ENCODE measurements around the gene INTS11.
"Not testable (repeated sequence)": the region's sequence is repeated elsewhere in the genome, so short reads cannot be mapped to it uniquely, and the experiment has no call there.

INTS11 gene

DNA sequence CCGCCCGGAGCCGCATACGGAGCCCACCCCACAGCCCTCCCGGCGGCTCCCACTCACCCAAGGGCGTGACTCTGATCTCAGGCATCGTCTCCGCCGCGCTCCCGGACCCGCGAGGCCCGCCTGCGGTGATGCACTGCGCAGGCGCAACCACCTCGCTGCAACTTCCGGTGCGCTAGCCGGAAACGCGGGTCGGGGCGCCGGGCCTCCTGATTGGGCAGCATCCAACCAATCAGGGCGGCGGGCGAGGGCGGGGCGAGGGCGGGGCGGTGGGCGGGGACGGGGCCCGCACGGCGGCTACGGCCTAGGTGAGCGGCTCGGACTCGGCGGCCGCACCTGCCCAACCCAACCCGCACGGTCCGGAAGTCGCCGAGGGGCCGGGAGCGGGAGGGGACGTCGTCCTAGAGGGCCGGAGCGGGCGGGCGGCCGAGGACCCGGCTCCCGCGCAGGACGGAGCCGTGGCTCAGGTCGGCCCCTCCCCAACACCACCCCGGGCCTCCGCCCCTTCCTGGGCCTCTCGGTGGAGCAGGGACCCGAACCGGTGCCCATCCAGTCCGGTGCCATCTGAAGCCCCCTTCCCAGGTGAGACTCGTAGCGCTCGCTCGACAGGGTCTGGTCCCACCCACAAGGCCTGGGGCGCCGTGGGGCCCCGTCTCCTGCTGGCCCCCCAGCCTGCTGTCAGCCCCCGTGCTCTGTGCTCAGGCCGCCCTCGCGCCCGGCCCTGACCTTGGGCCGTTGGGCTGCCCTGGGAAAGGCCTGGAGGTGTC lies at the start of gene INTS11, which contains the start of gene CPTP:
Gene INTS11, minus strand, starts transcription at position 137 of the 764 bp plus-strand sequence. Its CDS starts 52 bp downstream, at position 85.
Gene CPTP, plus strand, starts transcription at position 279 of the 764 bp plus-strand sequence. CDS start 2,109 bp downstream, outside the sequence.
- DNase-seq (ENCODE audit: low read depth in 2 of 3, low spot score in 2 of 3), result peak; percentile 90 to 96 (median 96)

DNA sequence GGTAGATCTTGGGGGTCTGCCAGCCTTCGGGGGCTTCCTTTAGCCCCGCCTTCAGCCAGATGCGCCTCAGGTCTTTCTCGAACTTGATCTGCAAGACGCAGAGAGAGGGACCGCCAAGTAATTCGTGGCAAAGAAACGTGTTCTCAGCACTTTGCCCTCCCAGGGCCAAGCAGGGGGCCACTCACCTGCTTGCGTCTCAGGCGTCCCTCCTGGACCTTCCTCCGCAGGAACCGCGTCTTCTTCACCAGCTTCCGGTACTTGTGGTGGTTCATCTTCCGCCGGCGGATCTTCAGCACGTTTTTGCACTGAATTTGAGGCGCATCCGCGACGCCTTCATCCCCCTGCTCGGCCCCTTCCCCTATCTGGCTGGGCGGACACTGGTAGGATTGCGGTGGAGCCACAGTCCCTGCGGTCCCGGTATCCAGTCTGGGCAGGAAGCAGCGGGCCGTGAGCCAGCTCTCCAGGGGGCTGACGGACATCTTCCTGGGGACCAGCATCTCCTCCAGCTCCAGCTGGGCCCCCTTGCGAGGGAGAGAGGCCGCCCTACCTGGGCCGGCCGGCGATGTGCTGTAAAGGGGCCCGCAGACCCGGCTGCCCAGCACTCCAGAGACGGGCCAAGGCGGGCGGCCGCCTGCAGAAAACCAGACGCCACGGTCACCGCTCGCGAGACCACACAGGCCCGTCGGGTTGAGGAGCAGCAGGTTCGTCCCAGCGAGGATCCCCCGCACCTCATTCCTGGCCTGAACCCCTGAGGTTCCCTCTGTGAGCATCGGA lies 49.5 kb upstream of the INTS11 start:
- no peak for DNase-seq (ENCODE audit: low read depth in 2 of 3, low spot score in 2 of 3)

DNA sequence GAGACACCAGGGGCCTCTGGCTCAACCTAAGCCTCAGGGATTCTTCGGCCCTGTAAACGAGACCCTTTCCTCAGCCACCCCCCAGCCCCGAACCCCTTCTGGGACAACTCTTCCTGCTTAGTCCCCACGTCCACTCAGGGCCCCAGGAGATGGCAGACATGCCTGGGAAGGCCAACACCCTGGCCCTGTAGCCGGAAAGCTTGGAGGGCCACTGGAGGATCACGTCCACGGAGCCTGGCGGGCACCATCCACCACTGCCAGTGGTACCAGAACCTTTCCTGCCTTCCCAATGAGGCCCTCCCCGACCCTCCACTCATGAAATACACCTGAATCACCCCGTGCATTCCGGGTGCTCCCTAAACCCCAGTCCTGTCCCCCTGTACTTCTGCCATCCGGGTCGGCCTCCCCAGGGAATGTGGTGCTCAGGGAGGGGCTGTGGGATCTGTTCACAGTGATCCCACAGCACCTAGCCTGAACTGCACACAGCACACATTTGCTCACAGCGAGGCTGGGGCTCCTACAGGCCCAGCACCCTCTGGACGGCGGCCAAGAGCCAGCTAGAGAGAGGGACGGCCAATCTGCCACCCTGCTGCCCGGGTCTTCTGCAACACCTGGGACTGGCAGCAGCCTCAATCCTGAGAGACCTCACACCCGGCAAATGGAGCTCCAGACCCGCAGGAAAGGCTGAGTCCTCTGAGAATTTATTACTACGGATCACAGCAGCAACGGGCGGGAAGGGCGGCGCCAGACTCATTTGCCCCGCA lies 48.8 kb upstream of the INTS11 start:
- DNase-seq (ENCODE audit: low read depth in 2 of 3, low spot score in 2 of 3), result no peak

DNA sequence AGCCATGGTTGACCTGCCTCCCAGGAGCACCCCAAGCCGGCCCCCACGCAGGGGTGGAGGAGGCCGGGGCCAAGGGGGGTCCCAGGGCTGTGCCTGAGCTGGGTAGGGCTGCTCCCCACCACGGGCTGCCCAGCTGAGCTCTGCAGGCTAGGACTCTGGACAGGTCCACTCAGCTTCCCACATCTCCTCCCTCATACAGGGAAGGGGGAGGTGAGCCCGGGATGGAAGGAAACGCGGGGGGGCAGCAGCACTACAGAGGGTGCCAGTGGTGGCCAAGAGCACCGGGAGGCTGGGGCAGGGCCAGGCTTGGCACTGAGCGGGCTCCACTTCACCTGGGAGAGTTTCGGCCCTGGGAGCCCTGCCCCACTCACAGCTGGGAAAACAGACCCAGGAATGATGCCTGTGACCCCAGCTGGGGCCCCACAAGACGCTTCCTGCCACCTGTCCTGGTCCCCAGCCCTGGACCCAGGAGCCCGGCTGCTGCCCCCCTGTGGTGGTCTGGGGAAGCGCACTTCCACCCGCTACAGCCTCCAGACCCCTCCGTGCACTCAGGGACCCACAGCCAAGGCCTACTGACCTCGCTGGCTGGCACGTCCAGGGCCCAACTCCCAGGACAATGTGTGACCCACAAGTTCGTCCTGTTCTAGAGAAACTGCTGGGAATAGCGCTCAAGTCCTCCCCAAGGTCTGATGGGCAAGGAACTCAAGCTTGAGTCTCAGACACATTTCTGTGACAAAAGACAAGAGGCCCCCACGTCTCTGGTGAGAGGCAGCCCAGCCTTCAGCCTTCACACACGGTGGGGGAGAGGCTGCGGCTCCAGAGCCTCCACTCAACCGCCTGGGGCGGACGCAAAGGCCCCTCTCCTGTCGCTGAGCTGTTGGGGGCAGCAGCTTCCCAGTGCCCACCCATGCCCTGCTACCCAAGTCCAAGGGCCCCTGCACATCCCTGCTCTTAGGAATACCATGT lies 47.6 kb upstream of the INTS11 start:
- DNase-seq (ENCODE audit: low read depth in 2 of 3, low spot score in 2 of 3), result peak; percentile 54 to 84 (median 81)

DNA sequence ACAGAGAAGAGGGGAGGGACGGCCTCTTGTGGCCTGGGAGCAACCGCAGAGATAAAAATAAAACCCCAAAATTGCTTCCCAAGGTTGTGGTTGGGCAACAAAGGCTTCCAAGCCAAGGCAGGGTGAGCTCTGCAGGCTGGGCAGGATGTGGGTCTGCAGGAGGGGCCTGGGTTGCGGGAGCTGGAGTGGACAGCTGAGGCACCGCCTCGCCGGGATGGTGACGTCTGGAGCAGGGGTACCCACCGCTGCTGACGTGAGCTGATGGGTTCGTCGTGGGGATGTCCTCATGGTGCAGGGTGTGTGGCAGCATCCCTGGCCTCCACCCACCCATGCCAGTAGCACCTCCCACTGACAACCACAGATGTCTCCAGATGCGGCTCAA lies 46.9 kb upstream of the INTS11 start:
- DNase-seq (ENCODE audit: low read depth in 2 of 3, low spot score in 2 of 3), result no peak

DNA sequence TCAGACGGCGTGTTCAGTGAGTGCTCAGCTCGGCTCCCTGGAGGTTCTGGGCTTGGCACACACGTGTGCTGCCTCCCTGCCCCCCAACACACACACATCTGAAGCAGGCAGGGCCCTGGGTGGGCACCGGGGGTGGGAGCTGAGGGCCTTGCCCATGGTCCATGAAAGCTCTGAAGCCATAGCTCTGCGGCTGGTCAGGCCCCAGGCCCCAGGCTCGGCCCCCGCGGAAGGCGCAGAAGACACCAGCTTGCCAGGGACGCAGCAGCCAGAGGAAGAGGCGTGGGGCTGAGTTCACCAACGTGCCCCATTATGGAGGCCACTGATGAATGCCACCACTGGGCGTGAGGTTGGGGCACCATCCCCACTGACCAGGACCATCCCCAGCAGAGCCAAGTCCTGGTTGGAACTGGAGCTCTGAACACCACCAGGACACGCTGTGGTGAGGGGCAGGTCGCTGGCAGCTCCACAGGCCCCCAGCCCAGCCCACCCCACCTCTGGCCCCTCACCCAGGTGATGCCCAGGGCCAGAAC lies 46.4 kb upstream of the INTS11 start:
- no peak for DNase-seq (ENCODE audit: low read depth in 2 of 3, low spot score in 2 of 3)

DNA sequence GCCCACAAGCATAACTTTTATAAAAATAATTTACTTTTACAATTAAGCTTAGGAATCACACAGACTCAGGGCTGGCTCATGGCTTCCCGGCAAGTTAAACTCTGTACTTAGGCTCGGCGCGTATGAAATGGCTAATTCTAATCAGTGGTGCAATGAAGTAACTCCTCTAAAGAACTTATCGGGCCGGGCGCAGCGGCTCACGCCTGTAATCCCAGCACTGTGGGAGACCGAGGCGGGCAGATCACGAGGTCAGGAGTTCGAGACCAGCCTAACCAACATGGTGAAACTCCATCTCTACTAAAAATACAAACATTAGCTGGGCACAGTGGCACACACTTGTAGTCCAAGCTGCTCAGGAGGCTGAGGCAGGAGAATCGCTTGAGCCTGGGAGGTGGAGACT lies 45.6 kb upstream of the INTS11 start:
- not testable (repeated sequence) for DNase-seq (ENCODE audit: low read depth in 2 of 3, low spot score in 2 of 3)

DNA sequence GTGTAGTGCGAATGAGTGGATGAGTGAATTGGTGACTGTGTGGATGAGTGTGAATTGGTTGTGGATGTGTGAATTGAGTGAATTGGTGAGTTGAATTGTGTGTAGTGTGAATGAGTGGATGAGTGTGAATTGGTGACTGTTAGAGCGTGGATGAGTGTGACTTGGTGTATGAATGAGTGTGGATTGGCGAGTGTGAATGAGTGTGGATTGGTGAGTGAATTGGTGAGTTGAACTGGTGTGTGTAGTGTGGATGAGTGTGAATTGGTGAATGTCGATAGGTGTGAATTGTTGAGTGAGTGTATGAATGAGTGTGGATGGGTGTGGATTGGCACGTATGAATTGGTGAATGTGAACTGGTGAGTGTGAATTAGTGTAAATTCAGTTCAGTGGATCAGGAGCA lies 42.9 kb upstream of the INTS11 start:
- DNase-seq (ENCODE audit: low read depth in 2 of 3, low spot score in 2 of 3), result no peak

DNA sequence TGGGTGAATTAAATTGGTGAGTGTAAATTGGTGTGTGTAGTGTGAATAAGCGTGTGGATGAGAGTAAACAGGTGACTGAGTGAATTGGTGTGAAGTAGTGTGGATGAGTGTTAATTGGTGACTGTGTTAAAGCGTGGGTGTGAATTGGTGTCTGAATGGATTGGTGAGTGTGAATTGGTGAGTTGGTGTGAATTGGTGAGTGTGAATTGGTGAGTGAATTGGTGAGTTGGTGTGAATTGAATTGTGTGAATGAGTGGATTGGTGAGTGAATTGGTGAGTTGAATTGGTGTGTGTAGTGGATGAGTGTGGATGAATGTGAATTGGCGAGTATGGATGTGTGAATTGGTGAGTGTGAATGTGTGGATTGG lies 42.2 kb upstream of the INTS11 start:
- DNase-seq (ENCODE audit: low read depth in 2 of 3, low spot score in 2 of 3), result no peak

DNA sequence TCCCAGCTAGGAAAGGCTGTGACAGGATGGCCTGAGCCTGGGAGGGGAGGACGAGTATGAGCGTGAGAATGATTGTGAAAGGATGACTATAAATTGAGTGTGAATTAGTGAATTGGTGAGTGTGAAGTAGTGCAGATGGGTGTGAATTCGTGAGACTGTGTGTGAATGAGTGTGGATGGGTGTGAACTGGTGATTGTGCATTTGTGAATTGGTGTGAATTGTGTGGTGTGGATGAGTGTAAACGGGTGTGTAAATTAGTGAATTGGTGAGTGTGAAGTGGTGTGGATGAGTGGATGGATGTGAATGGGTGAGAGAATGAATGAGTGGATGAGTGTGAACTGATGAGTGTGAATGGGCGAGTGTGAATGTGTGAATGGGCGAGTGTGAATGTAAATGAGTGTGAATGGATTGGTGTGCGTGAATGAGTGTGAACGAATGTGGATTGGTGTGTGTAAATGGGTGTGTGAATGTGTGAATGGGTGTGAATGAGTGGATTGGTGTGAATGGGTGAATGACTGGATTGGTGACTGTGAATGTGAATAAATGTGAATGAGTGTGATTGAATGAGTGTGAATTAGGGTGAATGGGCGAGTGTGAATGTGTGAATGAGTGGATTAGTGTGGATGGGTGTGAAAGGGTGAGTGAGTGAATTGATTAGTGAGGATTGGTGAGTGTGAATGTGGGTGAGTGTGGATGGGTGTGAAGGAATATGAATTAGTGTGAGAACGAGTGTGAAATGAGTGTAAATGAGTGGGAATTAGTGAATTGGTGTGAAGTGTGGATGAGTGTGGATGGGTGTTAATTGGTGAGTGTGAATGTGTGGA lies 41.6 kb upstream of the INTS11 start:
- DNase-seq (ENCODE audit: low read depth in 2 of 3, low spot score in 2 of 3), result no peak

DNA sequence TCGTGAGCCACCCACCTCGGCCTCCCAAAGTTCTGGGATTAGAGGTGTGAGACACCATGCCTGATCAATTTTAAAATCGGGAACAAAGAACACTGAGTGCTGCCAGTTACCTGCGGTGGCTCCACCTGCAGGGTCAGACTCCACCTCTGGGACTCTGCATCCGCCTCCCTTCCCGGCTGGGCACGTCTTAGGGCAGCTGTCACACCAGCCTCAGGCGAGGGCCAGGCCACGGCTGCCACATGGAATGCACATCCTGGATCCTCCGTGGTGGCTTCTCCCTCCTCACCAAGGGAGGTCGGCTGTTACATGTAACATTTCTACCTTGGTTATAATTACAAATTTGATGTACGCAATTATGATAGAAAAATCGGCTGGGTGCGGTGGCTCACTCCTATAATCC lies 39.8 kb upstream of the INTS11 start:
- DNase-seq (ENCODE audit: low read depth in 2 of 3, low spot score in 2 of 3), result no peak

DNA sequence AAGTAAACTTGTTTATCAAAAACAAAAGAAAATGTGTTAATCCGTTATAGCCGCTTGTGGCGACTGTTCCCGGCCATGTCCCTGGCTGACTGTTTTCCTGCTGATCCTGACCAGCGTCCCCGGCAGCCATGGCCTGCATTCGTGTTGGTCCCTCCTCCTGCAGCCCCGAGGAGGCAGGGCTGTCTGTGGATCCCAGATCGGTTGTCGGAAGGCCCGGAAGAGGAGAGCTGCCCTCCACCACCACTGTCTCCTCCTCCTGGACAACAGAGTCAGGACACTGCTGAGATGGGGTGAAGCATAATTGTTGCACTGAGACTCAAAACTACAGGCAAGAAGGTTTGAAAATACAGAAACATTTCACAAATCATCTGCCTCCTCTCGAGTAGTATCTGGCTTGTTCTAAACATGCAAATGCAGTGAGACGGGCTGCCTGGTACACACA lies 37.5 kb upstream of the INTS11 start:
- no peak for DNase-seq (ENCODE audit: low read depth in 2 of 3, low spot score in 2 of 3)

DNA sequence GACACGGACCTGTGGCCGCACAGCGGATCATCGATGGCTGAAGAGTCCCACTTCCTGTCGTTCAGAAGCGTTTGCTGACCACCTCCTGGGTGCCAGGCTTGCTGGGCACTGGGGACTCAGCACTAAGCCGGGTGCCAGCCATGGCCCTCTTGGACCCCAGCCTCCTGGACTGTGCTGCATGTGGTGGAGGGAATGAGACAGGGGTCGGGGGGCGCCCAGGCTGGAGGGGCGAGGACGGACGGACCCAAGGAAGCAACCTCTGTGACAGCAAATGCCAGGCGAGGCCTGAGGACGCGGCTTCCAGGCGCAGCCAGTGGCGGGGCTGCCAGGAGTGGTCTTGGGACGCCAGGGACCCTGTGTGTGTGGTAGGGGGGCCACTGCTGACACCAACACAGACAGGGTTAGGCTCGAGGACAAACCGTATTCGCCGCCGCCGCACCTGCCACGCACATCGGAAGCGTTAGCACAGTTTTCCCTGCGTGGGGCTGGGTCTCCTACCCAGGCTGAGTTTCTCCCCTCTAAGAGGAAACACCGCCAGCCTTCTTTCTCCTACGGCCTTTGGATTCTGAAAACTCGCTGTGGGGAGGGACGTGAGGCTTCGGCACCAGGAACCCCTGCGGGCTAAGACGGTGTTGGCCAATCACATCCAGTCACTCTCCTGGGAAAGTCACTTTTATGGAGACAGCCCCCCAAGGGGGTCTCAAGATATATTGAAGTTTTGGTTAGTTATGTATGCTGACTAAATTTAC lies 36.9 kb upstream of the INTS11 start:
- DNase-seq (ENCODE audit: low read depth in 2 of 3, low spot score in 2 of 3), result no peak

DNA sequence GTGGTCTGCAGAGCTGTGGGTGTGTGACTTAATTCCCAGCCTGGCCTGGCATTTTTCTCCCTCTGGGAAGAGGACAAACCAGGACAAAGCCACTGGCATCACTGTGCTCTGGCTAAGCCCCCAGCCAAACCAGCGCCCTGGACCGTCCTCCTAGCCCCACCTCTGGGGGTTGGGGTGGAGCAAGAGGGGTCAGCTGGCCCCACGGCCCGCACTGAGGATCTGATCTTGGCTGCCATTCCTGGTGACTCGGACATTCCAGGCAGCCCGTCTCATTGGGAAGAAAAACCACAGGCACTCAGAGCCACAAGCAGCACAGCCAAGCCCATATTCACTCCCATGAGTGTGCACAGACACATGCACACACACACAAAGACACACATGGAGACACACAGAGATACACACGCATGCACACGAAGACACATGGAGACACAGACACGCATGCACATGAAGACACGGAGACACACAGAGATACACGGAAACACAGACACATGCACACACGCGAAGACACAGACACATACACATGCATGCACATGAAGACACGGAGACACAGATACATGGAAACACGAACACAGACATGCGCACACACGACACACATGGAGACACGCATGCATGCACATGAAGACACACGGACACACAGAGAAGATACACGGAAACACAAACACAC lies 36.2 kb upstream of the INTS11 start:
- no peak for DNase-seq (ENCODE audit: low read depth in 2 of 3, low spot score in 2 of 3)

DNA sequence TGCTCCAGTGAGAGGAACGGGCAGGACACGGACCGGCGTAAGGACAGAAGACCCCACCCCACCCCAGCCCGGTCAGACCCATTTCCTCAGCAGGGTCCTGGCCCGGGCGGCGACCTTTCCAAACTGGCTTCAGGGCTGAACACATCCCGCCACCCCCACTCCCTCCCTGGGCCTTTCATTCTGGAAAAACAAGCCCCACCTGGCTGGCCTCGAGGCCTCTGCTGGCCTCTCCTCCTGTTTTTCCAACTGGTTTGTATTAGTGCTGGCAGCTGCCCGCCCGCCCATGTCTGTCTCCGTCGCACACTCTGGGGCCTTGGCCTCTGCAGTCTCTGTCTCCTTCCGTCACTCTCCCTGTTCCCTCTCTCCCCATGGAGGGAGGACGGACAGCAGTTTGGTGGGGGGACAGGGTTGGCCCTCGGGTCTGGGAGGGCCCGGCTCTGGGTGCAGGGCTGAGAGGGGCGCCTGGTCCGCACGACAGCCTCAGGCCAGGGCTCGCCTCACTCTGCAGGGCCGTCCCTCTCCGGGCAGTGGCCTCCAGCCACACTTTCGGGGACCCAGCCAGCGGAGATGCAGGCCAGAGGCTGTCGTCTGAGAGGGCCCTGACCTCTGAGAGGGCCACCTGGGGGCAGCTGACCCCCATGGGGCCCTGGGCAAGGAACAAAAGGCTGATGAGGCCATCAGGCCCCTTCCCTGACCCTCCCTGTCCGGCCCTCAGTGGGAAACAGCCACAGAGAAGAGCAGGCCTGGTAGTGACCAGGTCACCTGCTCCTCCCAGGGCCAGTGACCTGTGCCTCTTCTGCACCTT lies 35.4 kb upstream of the INTS11 start:
- DNase-seq (ENCODE audit: low read depth in 2 of 3, low spot score in 2 of 3), result no peak

DNA sequence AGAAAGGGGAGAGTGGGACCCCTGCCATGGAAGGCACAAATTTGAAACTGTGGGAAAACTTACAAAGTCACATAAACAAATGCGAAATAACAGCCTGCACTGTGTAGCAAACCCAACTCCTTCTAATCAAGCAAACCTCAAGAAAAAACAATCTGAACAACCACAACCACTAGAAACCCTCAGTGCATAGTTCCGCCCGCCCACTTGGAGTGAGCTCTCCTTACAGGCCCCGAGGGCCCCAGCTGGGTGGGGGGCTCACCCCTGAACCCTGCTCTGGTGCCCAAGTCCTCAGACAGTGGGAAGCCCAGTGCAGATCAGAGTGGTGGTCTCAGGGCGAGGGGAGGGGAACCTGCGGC lies 34.8 kb upstream of the INTS11 start:
- no peak for DNase-seq (ENCODE audit: low read depth in 2 of 3, low spot score in 2 of 3)

Measured in activated CD8-positive, alpha-beta memory T cell treated with anti-CD3 and anti-CD28 coated beads for 48 hours (primary cell).